ENCODE results near the gene SLC4A8. TPM values are rescaled to one million over a fixed set of nuclear protein-coding genes. Genes with fewer than 3 reads are reported as not detected.

The SLC4A8 gene
- total RNA-seq, 1 experiment from 2014 or later: 1.4 TPM

DNA sequence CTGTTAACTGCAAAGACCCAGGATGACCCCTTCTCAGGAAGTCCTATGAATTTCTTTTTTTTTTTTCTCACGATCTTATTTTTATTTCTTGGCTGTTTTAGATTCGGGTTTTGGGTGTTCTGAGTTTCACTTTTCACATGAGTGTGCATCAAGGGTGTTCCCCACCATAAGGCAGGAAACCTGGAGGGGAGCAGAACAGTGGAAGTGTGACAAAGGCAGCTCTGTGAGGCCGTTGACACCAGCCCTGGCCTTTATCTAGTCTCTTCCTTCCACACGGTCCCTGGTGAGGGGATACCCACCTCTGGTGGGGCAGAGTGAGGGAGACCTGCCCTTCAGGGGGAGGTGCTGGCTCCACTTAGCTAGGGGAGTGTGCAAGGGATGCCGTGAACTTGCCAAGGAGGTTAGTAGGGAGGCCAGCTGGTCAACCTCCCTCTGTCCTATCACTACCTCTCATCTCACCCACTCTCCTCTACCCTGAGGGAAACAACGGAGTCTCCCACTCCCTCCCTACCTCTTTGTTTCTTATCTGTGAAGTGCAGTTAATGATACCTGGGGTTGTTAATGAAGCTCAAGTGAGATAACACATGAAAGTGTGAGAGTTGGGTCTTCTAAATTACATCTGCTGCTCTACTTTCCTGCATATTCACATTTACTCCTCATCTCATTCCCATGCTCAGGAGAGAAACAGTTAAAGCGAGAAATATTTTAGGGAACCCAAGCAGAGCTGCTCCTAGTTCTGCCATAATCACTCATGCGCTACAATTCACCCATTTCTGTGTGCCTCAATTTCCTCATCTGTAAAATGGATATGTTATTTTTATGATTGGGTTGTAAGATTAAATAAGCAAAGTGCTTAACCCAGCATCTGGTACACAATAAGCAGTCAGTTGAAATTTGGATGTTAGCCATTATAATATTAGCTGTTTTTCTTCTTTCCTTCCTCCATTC is 29.1 kb upstream of the SLC4A8 start:
- Histone ChIP-seq H3K4me3 (replicated peaks in 1 of 2; ENCODE audit: low read depth in 1 of 2, low read length in 2 of 2) (no peak overlapping the region), H3K9me2 (ENCODE audit: insufficient read depth) (no peaks in the 10 kb centered on the region), H3K9me3 (ENCODE audit: control insufficient read depth in 1 of 2, insufficient read depth in 1 of 2, low read depth in 1 of 2, low read length in 2 of 2) (no peaks in the 10 kb centered on the region), H3K36me3 (ENCODE audit: control insufficient read depth in 1 of 2, insufficient read depth in 2 of 2, low read length in 2 of 2) (no peaks in the 10 kb centered on the region), H3K27ac (ENCODE audit: low read depth, low read length) (no peak overlapping the region), H3K9ac (ENCODE audit: low read length) (no peak overlapping the region), H2AFZ (ENCODE audit: low read depth, low read length, poor library complexity, severe bottlenecking) (no peak overlapping the region), H3K27me3 (ENCODE audit: insufficient read depth, low read length) (no peaks in the 10 kb centered on the region), H3K4me1 (ENCODE audit: control insufficient read depth in 1 of 2, insufficient read depth in 2 of 2, low read length in 2 of 2) (peaks cover 5 to 17% of the 10 kb centered on the region in 2 experiments; a peak in 2 of 4 replicates), H3K4me2 (ENCODE audit: low read length) (no peak overlapping the region), H4K20me1 (ENCODE audit: insufficient read depth) (no peaks in the 10 kb centered on the region), H3K79me2 (ENCODE audit: insufficient read depth, low read length) (no peaks in the 10 kb centered on the region)
- ChIA-PET RAD21 (ENCODE audit: low non-redundant PET in 1 of 2, low total read pairs in 2 of 2, uncharacterized antibody in 2 of 2, unreplicated experiment in 2 of 2) (no interaction called here), CTCF (interaction anchor here (1.0 kb wide), 1 partner anchor 625 kb away, joined by 3 read pairs; no protein-coding TSS in a partner anchor), POLR2A (no interaction called here)
- intact Hi-C loops (cut with micrococcal nuclease): no loop called here
- DNase-seq (ENCODE audit: low read depth, low spot score): no peak
- TF ChIP-seq YY1 (IDR thresholded peaks at IDR 0.05; ENCODE audit: extremely low read depth, insufficient replicate concordance, low read depth, low read length): no peak
- no peak for TF ChIP-seq RAD21 (IDR thresholded peaks at IDR 0.05; ENCODE audit: low read depth)
- no peak for TF ChIP-seq ELF1 (IDR thresholded peaks at IDR 0.05; ENCODE audit: borderline replicate concordance, low read depth)
- no peak for TF ChIP-seq POLR2A (IDR thresholded peaks at IDR 0.05; ENCODE audit: borderline replicate concordance, extremely low read depth, insufficient read depth, insufficient read length)
- TF ChIP-seq CEBPB (IDR thresholded peaks at IDR 0.05; ENCODE audit: low read depth): no peak
- TF ChIP-seq SRF (IDR thresholded peaks at IDR 0.05; ENCODE audit: low read depth): no peak
- TF ChIP-seq CBX3 (IDR thresholded peaks at IDR 0.05; ENCODE audit: low read depth): no peak
- TF ChIP-seq, protein P1, sequence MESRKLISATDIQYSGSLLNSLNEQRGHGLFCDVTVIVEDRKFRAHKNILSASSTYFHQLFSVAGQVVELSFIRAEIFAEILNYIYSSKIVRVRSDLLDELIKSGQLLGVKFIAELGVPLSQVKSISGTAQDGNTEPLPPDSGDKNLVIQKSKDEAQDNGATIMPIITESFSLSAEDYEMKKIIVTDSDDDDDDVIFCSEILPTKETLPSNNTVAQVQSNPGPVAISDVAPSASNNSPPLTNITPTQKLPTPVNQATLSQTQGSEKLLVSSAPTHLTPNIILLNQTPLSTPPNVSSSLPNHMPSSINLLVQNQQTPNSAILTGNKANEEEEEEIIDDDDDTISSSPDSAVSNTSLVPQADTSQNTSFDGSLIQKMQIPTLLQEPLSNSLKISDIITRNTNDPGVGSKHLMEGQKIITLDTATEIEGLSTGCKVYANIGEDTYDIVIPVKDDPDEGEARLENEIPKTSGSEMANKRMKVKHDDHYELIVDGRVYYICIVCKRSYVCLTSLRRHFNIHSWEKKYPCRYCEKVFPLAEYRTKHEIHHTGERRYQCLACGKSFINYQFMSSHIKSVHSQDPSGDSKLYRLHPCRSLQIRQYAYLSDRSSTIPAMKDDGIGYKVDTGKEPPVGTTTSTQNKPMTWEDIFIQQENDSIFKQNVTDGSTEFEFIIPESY (IDR thresholded peaks at IDR 0.05; ENCODE audit: extremely low read depth, insufficient replicate concordance, low read length): no peak
- no peak for TF ChIP-seq JUND (IDR thresholded peaks at IDR 0.05)
- TF ChIP-seq EZH2 (IDR thresholded peaks at IDR 0.05): no peak
- no peak for TF ChIP-seq ZNF274 (IDR thresholded peaks at IDR 0.05; ENCODE audit: low read depth, low read length)
- BruUV-seq (replicated peaks): no TSS peak
- ATAC-seq: no peak

Measured in HCT116 (cell line).